ENCODE results near the gene SLC8A1. TPM values are rescaled to one million over a fixed set of nuclear protein-coding genes. Genes with fewer than 3 reads are reported as not detected.

The SLC8A1 gene
- total and polyA plus RNA-seq, 12 donors = 0.54 to 128 (median 18.5) TPM

GRCh38 chr2:40120957-40121356 is 330.9 kb downstream of the SLC8A1 start:
- no peak overlapping the region for H3K27ac ChIP-seq
- no peak for DNase-seq
- WGBS, 4 donors = 72 to 86% (median 80%) methylated on average over 5 of the region's 5 CpGs
- H3K27me3 ChIP-seq = no peaks in the 10 kb centered on the region
- intact Hi-C loops (cut with DNase I) = no loop called here
- H3K9me3 ChIP-seq (replicated peaks in 1 of 3) = no peaks in the 10 kb centered on the region
- H3K4me3 ChIP-seq = no peak overlapping the region
- no peaks in the 10 kb centered on the region for H3K36me3 ChIP-seq (replicated peaks in 1 of 2)
- no peaks in the 10 kb centered on the region for H3K4me1 ChIP-seq (replicated peaks in 1 of 2)
- TF ChIP-seq, protein P1, sequence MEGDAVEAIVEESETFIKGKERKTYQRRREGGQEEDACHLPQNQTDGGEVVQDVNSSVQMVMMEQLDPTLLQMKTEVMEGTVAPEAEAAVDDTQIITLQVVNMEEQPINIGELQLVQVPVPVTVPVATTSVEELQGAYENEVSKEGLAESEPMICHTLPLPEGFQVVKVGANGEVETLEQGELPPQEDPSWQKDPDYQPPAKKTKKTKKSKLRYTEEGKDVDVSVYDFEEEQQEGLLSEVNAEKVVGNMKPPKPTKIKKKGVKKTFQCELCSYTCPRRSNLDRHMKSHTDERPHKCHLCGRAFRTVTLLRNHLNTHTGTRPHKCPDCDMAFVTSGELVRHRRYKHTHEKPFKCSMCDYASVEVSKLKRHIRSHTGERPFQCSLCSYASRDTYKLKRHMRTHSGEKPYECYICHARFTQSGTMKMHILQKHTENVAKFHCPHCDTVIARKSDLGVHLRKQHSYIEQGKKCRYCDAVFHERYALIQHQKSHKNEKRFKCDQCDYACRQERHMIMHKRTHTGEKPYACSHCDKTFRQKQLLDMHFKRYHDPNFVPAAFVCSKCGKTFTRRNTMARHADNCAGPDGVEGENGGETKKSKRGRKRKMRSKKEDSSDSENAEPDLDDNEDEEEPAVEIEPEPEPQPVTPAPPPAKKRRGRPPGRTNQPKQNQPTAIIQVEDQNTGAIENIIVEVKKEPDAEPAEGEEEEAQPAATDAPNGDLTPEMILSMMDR (IDR thresholded peaks at IDR 0.05) = no peak
- no peak for TF ChIP-seq POLR2A (IDR thresholded peaks at IDR 0.05)

GRCh38 chr2:40120026-40120425 is 331.9 kb downstream of the SLC8A1 start:
- no peak for DNase-seq
- Histone ChIP-seq H3K36me3 (replicated peaks in 1 of 2) (no peaks in the 10 kb centered on the region), H3K4me3 (no peak overlapping the region), H3K4me1 (replicated peaks in 1 of 2) (no peaks in the 10 kb centered on the region), H3K27ac (no peak overlapping the region), H3K27me3 (no peaks in the 10 kb centered on the region), H3K9me3 (replicated peaks in 1 of 3) (no peaks in the 10 kb centered on the region)
- intact Hi-C loops (cut with DNase I) = no loop called here
- TF ChIP-seq POLR2A (IDR thresholded peaks at IDR 0.05) = no peak
- TF ChIP-seq, protein P1 (IDR thresholded peaks at IDR 0.05) = no peak
- 87 to 93% (median 92%) methylated on average over 3 of the region's 3 CpGs for WGBS, 4 donors

GRCh38 chr2:40118622-40119021 is 333.3 kb downstream of the SLC8A1 start:
- Histone ChIP-seq H3K36me3 (replicated peaks in 1 of 2) (no peaks in the 10 kb centered on the region), H3K27ac (no peak overlapping the region), H3K27me3 (no peaks in the 10 kb centered on the region), H3K4me3 (no peak overlapping the region), H3K9me3 (replicated peaks in 1 of 3) (no peaks in the 10 kb centered on the region), H3K4me1 (replicated peaks in 1 of 2) (no peaks in the 10 kb centered on the region)
- intact Hi-C loops (cut with DNase I) = no loop called here
- WGBS, 4 donors = 86 to 98% (median 91%) methylated on average over 3 of the region's 3 CpGs
- TF ChIP-seq, protein P1 (IDR thresholded peaks at IDR 0.05) = no peak
- TF ChIP-seq POLR2A (IDR thresholded peaks at IDR 0.05) = no peak
- DNase-seq = no peak

DNA sequence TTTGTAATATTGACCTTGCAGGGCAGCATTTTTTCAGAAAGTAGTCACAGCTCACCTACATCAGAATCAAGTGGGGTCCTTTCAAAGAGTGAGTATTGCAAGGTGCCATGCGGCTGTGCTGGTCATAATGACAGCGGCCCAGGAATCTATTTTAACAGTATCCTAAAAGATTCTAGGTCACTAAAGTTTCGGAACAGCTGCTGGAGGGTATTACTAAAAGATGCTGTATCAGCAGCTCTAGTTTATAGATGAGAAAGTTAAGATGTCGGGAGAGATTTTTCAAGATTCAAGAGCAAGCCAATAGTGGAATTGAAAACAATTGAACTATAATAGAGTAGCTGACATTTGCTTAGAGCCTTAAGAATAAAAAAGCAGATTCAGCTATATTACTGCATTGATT is 336.0 kb downstream of the SLC8A1 start:
- TF ChIP-seq, protein P1 (IDR thresholded peaks at IDR 0.05) = no peak
- TF ChIP-seq POLR2A (IDR thresholded peaks at IDR 0.05) = no peak
- intact Hi-C loops (cut with DNase I) = no loop called here
- DNase-seq = no peak
- Histone ChIP-seq H3K36me3 (replicated peaks in 1 of 2) (no peaks in the 10 kb centered on the region), H3K27ac (no peak overlapping the region), H3K27me3 (no peaks in the 10 kb centered on the region), H3K4me1 (replicated peaks in 1 of 2) (no peaks in the 10 kb centered on the region), H3K4me3 (no peak overlapping the region), H3K9me3 (replicated peaks in 1 of 3) (no peaks in the 10 kb centered on the region)
- 88 to 95% (median 93%) methylated on average over 4 of the region's 4 CpGs for WGBS, 4 donors

Data from adrenal gland (tissue), 12 donors.